GM12878 (cell line): ENCODE measurements around the gene VARS1. TPM values are rescaled to one million over a fixed set of nuclear protein-coding genes. Genes with fewer than 3 reads are reported as not detected.

Source experiments
- BACH1 ChIP-seq: fragments of 450-650 bp; IDR thresholded peaks from 2 replicates; pipeline ENCODE4 v1.6.1; 2017; ENCODE audit warnings: mild to moderate bottlenecking, borderline replicate concordance
- CEBPB ChIP-seq, 2 experiments: fragments of 150-350 bp in 1 of 2; IDR thresholded peaks; 2 replicates each; pipeline ENCODE4 v1.6.1; 2012 to 2014; ENCODE audit warnings: low read depth in 2 of 2, low read length in 2 of 2, borderline replicate concordance in 1 of 2, inconsistent platforms in 1 of 2
- CHD2 ChIP-seq: IDR thresholded peaks from 2 replicates; pipeline ENCODE4 v1.6.1; 2011; ENCODE audit warnings: low read depth, low read length, improper control_type of control experiment, borderline replicate concordance
- DPF2 ChIP-seq: fragments of 450-650 bp; IDR thresholded peaks from 2 replicates; pipeline ENCODE4 v1.6.1; 2017; ENCODE audit warnings: mild to moderate bottlenecking
- E4F1 ChIP-seq: fragments of 450-650 bp; IDR thresholded peaks from 2 replicates; pipeline ENCODE4 v1.6.1; 2018; ENCODE audit warnings: borderline replicate concordance, mild to moderate bottlenecking; ENCODE audit not compliant: partially characterized antibody
- EED ChIP-seq: sonication (generic); IDR thresholded peaks from 2 replicates; pipeline ENCODE4 v1.6.1; 2016; ENCODE audit warnings: antibody characterized with exemption, low read depth
- EP300 ChIP-seq, 2 experiments: fragments of 150-350 bp in 1 of 2; IDR thresholded peaks; 2 replicates each; pipeline ENCODE4 v1.6.1; 2011 to 2012; ENCODE audit warnings: low read depth in 2 of 2, low read length in 2 of 2, borderline replicate concordance in 1 of 2, improper control_type of control experiment in 1 of 2, inconsistent platforms in 1 of 2; ENCODE audit not compliant: control insufficient read depth in 1 of 2
- IKZF1 ChIP-seq: fragments of 450-650 bp; conservative IDR thresholded peaks from 2 replicates; pipeline ENCODE4 v1.6.1; 2017; ENCODE audit warnings: antibody characterized with exemption, mild to moderate bottlenecking
- KDM1A ChIP-seq: fragments of 200-600 bp; sonication (generic); IDR thresholded peaks from 2 replicates; pipeline ENCODE4 v1.6.1; 2016; ENCODE audit warnings: borderline replicate concordance
- LARP7 ChIP-seq: fragments of 450-650 bp; IDR thresholded peaks from 2 replicates; pipeline ENCODE4 v1.6.1; 2017; ENCODE audit warnings: mild to moderate bottlenecking
- MYC ChIP-seq: IDR thresholded peaks from 2 replicates; pipeline ENCODE4 v1.6.1; 2011; ENCODE audit warnings: mild to moderate bottlenecking, low read length, moderate library complexity, inconsistent platforms; ENCODE audit not compliant: insufficient read depth, insufficient replicate concordance, insufficient read length, severe bottlenecking
- NKRF ChIP-seq: fragments of 450-650 bp; conservative IDR thresholded peaks from 2 replicates; pipeline ENCODE4 v1.6.1; 2017; ENCODE audit warnings: mild to moderate bottlenecking, moderate library complexity
- NRF1 ChIP-seq: conservative IDR thresholded peaks from 2 replicates; pipeline ENCODE4 v1.6.1; 2011; ENCODE audit warnings: mild to moderate bottlenecking, low read depth, low read length, improper control_type of control experiment
- RB1 ChIP-seq: fragments of 450-650 bp; formaldehyde crosslinking; IDR thresholded peaks from 2 replicates; pipeline ENCODE4 v1.6.1; 2017; ENCODE audit warnings: mild to moderate bottlenecking, borderline replicate concordance
- RBBP5 ChIP-seq: fragments of 200-600 bp; sonication (generic); conservative IDR thresholded peaks from 2 replicates; pipeline ENCODE4 v1.6.1; 2016
- SIN3A ChIP-seq: IDR thresholded peaks from 2 replicates; pipeline ENCODE4 v1.6.1; 2012; ENCODE audit warnings: low read depth, low read length, improper control_type of control experiment
- SPI1 ChIP-seq: IDR thresholded peaks from 2 replicates; pipeline ENCODE4 v1.6.1; 2011; ENCODE audit warnings: low read depth, mild to moderate bottlenecking, low read length, moderate library complexity, borderline replicate concordance; ENCODE audit not compliant: insufficient read depth
- SREBF2 ChIP-seq: IDR thresholded peaks from 2 replicates; pipeline ENCODE4 v1.6.1; 2012; ENCODE audit warnings: mild to moderate bottlenecking, low read length
- SRF ChIP-seq, 2 experiments: IDR thresholded peaks; 2 replicates each; pipeline ENCODE4 v1.6.1; 2011; ENCODE audit warnings: low read depth in 2 of 2, low read length in 2 of 2, mild to moderate bottlenecking in 1 of 2, moderate library complexity in 1 of 2
- TARDBP ChIP-seq: IDR thresholded peaks from 2 replicates; pipeline ENCODE4 v1.6.1; 2016; ENCODE audit warnings: borderline replicate concordance
- YBX1 ChIP-seq: fragments of 450-650 bp; IDR thresholded peaks from 2 replicates; pipeline ENCODE4 v1.6.1; 2016; ENCODE audit warnings: antibody characterized with exemption
- polyA plus RNA-seq, 11 experiments: library from polyadenylated mRNA; depleted of rRNA in 4 of 11; unstranded in 6 of 11; stranded (reverse) in 5 of 11; fragments of >200 nt; fragmentation: Nextera tagmentation in 4 of 11; fragmentation: Illumina TruSeq in 1 of 11; extraction: Ambion mirVana in 4 of 11; extraction: Trizol in 1 of 11; gene quantifications; 1 replicate in 1 of 11; 2 replicates in 10 of 11; pipeline versions ENCODE4 v1.2.1 to v1.2.3, GENCODE V29; 2011 to 2016; ENCODE audit warnings: inconsistent platforms in 2 of 11, missing spikeins in 2 of 11, low read depth in 1 of 11
- total RNA-seq, 4 experiments: library from RNA; depleted of rRNA in 3 of 4; stranded (reverse); fragments of >200 nt in 3 of 4; fragmentation: Illumina TruSeq in 1 of 4; extraction: Trizol in 1 of 4; gene quantifications; 2 replicates each; pipeline versions ENCODE4 v1.2.1 to v1.2.3, GENCODE V29; 2013 to 2021
- TF ChIP-seq, protein P1 (sequence below): IDR thresholded peaks from 2 replicates; pipeline ENCODE4 v1.6.1; 2012; ENCODE audit warnings: low read depth, low read length, improper control_type of control experiment
- TF ChIP-seq, protein P2 (sequence below): fragments of 150-350 bp; IDR thresholded peaks from 2 replicates; pipeline ENCODE4 v1.6.1; 2014; ENCODE audit warnings: mild to moderate bottlenecking, low read depth, low read length

Gene VARS1
- total and polyA plus RNA-seq, 10 of the 15 experiments (the other 5 are each of a cell fraction or from before 2014, with no cell fraction given), result 1.2 to 243 (median 80.7) TPM

DNA sequence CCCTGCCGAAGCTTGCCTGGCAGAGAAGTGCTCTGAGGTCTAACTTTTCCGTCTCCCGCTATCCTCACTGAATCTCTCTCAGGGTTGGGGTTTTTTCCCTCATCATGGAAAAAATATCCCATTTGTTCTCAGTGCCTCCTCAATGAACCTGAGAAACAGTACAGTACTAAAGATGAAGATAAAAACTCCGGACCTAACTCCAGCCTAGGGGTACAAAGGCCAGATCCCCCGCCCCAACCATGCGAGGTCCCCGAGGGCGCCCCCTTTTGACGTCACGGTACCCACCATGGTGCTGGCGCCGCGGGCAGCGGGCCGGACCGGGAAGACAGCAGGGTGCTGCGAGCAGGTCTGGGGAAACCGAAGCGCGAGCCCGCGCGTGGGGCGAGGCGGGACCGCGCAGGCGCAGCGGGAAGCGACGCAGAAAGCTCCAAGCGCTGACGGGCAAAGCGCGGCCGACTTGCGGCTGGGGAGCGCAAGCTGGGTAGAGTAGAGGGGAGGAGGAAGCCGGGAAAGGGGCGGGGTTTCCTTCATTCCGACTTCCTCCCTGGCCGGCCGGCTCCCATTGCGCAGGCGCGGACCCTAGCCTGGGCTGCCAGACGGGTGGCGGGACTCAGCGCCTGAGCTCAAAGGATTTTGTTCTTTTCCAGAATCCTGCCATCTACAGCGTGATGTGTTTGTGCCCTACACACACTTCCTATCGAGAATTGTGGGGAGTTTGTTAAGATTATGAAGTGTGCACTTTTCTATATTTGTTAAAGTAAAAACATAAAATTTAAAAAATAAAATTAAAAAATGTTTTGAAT lies 11.1 kb upstream of the VARS1 start, which contains the start of gene LSM2 (continued):
- peak; percentile 93 for TF ChIP-seq SPI1
- TF ChIP-seq RB1, result peak; percentile 94; the same call in 1 of the 2 replicates
- TF ChIP-seq E4F1, result peak; percentile 18
- no peak for TF ChIP-seq RBBP5
- peak; percentile 69; the same call in 1 of the 2 replicates for TF ChIP-seq NKRF
- peak; percentile 34 for TF ChIP-seq EED
- peak; percentile 54 for TF ChIP-seq LARP7
- TF ChIP-seq CEBPB (IDR thresholded peaks at IDR 0.05; ENCODE audit: borderline replicate concordance in 1 of 2, low read depth in 2 of 2, low read length in 2 of 2), result no peak
- TF ChIP-seq, protein P1, sequence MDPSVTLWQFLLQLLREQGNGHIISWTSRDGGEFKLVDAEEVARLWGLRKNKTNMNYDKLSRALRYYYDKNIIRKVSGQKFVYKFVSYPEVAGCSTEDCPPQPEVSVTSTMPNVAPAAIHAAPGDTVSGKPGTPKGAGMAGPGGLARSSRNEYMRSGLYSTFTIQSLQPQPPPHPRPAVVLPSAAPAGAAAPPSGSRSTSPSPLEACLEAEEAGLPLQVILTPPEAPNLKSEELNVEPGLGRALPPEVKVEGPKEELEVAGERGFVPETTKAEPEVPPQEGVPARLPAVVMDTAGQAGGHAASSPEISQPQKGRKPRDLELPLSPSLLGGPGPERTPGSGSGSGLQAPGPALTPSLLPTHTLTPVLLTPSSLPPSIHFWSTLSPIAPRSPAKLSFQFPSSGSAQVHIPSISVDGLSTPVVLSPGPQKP, result peak; percentile 31; the same call in 1 of the 2 replicates
- no peak for TF ChIP-seq EP300 (IDR thresholded peaks at IDR 0.05; ENCODE audit: borderline replicate concordance in 1 of 2, control insufficient read depth in 1 of 2, low read depth in 2 of 2, low read length in 2 of 2)
- peak; percentile 33; the same call in 1 of the 2 replicates for TF ChIP-seq SIN3A
- no peak for TF ChIP-seq YBX1
- no peak for TF ChIP-seq TARDBP
- TF ChIP-seq IKZF1, result peak; percentile 91
- TF ChIP-seq, protein P2, sequence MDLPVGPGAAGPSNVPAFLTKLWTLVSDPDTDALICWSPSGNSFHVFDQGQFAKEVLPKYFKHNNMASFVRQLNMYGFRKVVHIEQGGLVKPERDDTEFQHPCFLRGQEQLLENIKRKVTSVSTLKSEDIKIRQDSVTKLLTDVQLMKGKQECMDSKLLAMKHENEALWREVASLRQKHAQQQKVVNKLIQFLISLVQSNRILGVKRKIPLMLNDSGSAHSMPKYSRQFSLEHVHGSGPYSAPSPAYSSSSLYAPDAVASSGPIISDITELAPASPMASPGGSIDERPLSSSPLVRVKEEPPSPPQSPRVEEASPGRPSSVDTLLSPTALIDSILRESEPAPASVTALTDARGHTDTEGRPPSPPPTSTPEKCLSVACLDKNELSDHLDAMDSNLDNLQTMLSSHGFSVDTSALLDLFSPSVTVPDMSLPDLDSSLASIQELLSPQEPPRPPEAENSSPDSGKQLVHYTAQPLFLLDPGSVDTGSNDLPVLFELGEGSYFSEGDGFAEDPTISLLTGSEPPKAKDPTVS, result no peak
- no peak for TF ChIP-seq MYC
- TF ChIP-seq DPF2, result peak; percentile 60; the same call in 1 of the 2 replicates
- TF ChIP-seq CHD2, result no peak
- no peak for TF ChIP-seq SREBF2
- peak; percentile 65 for TF ChIP-seq NRF1
- no peak for TF ChIP-seq KDM1A
- 0 out of 4 replicates have a peak, but pooled peaks of 1 of the 2 experiments have one; percentile 32 for TF ChIP-seq SRF (IDR thresholded peaks at IDR 0.05; ENCODE audit: low read depth in 2 of 2, low read length in 2 of 2)
- TF ChIP-seq BACH1, result peak; percentile 79
